PFSK-1 (cell line): ENCODE data around the gene KLHL11.

Experiments
- REST ChIP-seq, 2 experiments: IDR thresholded peaks; 2 replicates each; pipeline versions ENCODE4 v1.6.1 to v1.8.0; 2011 to 2012; ENCODE audit warnings: low read depth in 2 of 2, low read length in 2 of 2, control low read depth in 1 of 2, inconsistent platforms in 1 of 2, mild to moderate bottlenecking in 1 of 2, moderate library complexity in 1 of 2; ENCODE audit not compliant: insufficient read depth in 1 of 2
- TAF1 ChIP-seq: IDR thresholded peaks from 2 replicates; pipeline ENCODE4 v1.6.1; 2012; ENCODE audit warnings: low read length, control low read depth, borderline replicate concordance; ENCODE audit not compliant: insufficient read depth

GRCh38 chr17:41892021-41892376, 26.8 kb upstream of the KLHL11 start:
- TF ChIP-seq REST (IDR thresholded peaks at IDR 0.05; ENCODE audit: insufficient read depth in 1 of 2, low read depth in 2 of 2, low read length in 2 of 2) (no peak), TAF1 (no peak)
